CD4-positive, alpha-beta T cell treated with Interleukin-4 for 4 hours (primary cell): ENCODE measurements around the gene SGCB.

Experiments used
- DNase-seq: peaks from one replicate; pipeline ENCODE4 v3.0.0-alpha.2; 2020

The SGCB gene

GRCh38 chr4:52017814-52018213 is 20.3 kb downstream of the SGCB start:
- DNase-seq, result no peak

GRCh38 chr4:52016981-52017380 is 21.1 kb downstream of the SGCB start:
- DNase-seq, result no peak

- no peak for DNase-seq
Observed at GRCh38 chr4:52015366-52015765, 22.7 kb downstream of the SGCB start.

GRCh38 chr4:52014903-52015302 is 23.2 kb downstream of the SGCB start:
- no peak for DNase-seq

- no peak for DNase-seq
Observed at GRCh38 chr4:52012651-52013050, 25.4 kb downstream of the SGCB start.

GRCh38 chr4:52010986-52011385 is 27.1 kb downstream of the SGCB start:
- DNase-seq, result no peak

GRCh38 chr4:52006887-52007286 is 31.2 kb downstream of the SGCB start:
- DNase-seq, result no peak

- DNase-seq, result no peak
Observed at GRCh38 chr4:52005604-52006273, 32.4 kb downstream of the SGCB start.

GRCh38 chr4:52004414-52004813 is 33.7 kb downstream of the SGCB start:
- no peak for DNase-seq

- DNase-seq, result no peak
Observed at GRCh38 chr4:52001616-52002015, 36.5 kb downstream of the SGCB start.

- no peak for DNase-seq
Observed at GRCh38 chr4:51999250-51999649, 38.8 kb downstream of the SGCB start.

- no peak for DNase-seq
Observed at GRCh38 chr4:51998837-51999236, 39.3 kb downstream of the SGCB start.

- DNase-seq, result no peak
Observed at GRCh38 chr4:51997647-51998046, 40.5 kb downstream of the SGCB start.

- DNase-seq, result no peak
Observed at GRCh38 chr4:51995647-51996220, 42.4 kb downstream of the SGCB start.
